Measurements from ENCODE around the gene TAGLN3.

TAGLN3 gene

GRCh38 chr3:111984636-111985298, 14.0 kb upstream of the TAGLN3 start:
- H4K20me1 ChIP-seq (ENCODE audit: low read depth, low read length), result no peaks in the 10 kb centered on the region
- H3K27me3 ChIP-seq (ENCODE audit: low read length), result no peaks in the 10 kb centered on the region
- no peak overlapping the region for H3K27ac ChIP-seq (ENCODE audit: low read depth, low read length)
- no peak overlapping the region for H3K9ac ChIP-seq (ENCODE audit: low read length)
- TF ChIP-seq CTCF (IDR thresholded peaks at IDR 0.05; ENCODE audit: insufficient read depth, low read length, poor library complexity, severe bottlenecking), result no peak
- no peak overlapping the region for H3K4me2 ChIP-seq (ENCODE audit: low read depth, low read length, poor library complexity, severe bottlenecking)
- no peak overlapping the region for H2AFZ ChIP-seq (ENCODE audit: low read depth, low read length, severe bottlenecking)
- peaks cover 16% of the 10 kb centered on the region for H3K36me3 ChIP-seq (ENCODE audit: low read length)
- H3K9me2 ChIP-seq (replicated peaks; ENCODE audit: insufficient read depth, low read length), result no peaks in the 10 kb centered on the region
- H3K9me3 ChIP-seq (ENCODE audit: insufficient read depth, low read length), result no peaks in the 10 kb centered on the region
- no peak overlapping the region for H3K4me3 ChIP-seq (ENCODE audit: insufficient read depth, low read length, poor library complexity, severe bottlenecking)
- peaks cover 40% of the 10 kb centered on the region for H3K79me2 ChIP-seq (ENCODE audit: insufficient read depth, low read length)
- H3F3A ChIP-seq (ENCODE audit: insufficient read depth), result peaks cover 11% of the 10 kb centered on the region; the same call in 1 of the 2 replicates

- Histone ChIP-seq H3K9me2 (replicated peaks; ENCODE audit: insufficient read depth, low read length) (no peaks in the 10 kb centered on the region), H3F3A (ENCODE audit: insufficient read depth) (peaks cover 10% of the 10 kb centered on the region; the same call in 1 of the 2 replicates), H3K9me3 (ENCODE audit: insufficient read depth, low read length) (no peaks in the 10 kb centered on the region), H3K4me2 (ENCODE audit: low read depth, low read length, poor library complexity, severe bottlenecking) (no peak overlapping the region), H3K27me3 (ENCODE audit: low read length) (no peaks in the 10 kb centered on the region), H2AFZ (ENCODE audit: low read depth, low read length, severe bottlenecking) (no peak overlapping the region), H3K9ac (ENCODE audit: low read length) (no peak overlapping the region), H3K27ac (ENCODE audit: low read depth, low read length) (no peak overlapping the region), H4K20me1 (ENCODE audit: low read depth, low read length) (no peaks in the 10 kb centered on the region), H3K79me2 (ENCODE audit: insufficient read depth, low read length) (peaks cover 20% of the 10 kb centered on the region; the same call in 1 of the 2 replicates), H3K36me3 (ENCODE audit: low read length) (peaks cover 31% of the 10 kb centered on the region), H3K4me3 (ENCODE audit: insufficient read depth, low read length, poor library complexity, severe bottlenecking) (no peak overlapping the region)
- TF ChIP-seq EZH2phosphoT487 (conservative IDR thresholded peaks at IDR 0.05; ENCODE audit: low read length) (no peak), CTCF (IDR thresholded peaks at IDR 0.05; ENCODE audit: insufficient read depth, low read length, poor library complexity, severe bottlenecking) (no peak)
These were observed 11.9 kb upstream of the TAGLN3 start for GRCh38 chr3:111986800-111987199.

- H3K27ac ChIP-seq (ENCODE audit: low read depth, low read length), result no peak overlapping the region
- H3K36me3 ChIP-seq (ENCODE audit: low read length), result peaks cover 27% of the 10 kb centered on the region
These were observed 9.6 kb upstream of the TAGLN3 start for GRCh38 chr3:111989061-111989678.

More at GRCh38 chr3:111989061-111989678, 9.6 kb upstream of the TAGLN3 start:
- no peak for TF ChIP-seq EZH2phosphoT487 (conservative IDR thresholded peaks at IDR 0.05; ENCODE audit: low read length)
- TF ChIP-seq CTCF (IDR thresholded peaks at IDR 0.05; ENCODE audit: insufficient read depth, low read length, poor library complexity, severe bottlenecking), result peak; percentile 79
- Histone ChIP-seq H3K4me3 (ENCODE audit: insufficient read depth, low read length, poor library complexity, severe bottlenecking) (no peak overlapping the region), H3K4me2 (ENCODE audit: low read depth, low read length, poor library complexity, severe bottlenecking) (no peak overlapping the region), H3F3A (ENCODE audit: insufficient read depth) (peaks cover 7% of the 10 kb centered on the region; the same call in 1 of the 2 replicates), H3K9me2 (replicated peaks; ENCODE audit: insufficient read depth, low read length) (no peaks in the 10 kb centered on the region), H3K9ac (ENCODE audit: low read length) (no peak overlapping the region), H2AFZ (ENCODE audit: low read depth, low read length, severe bottlenecking) (no peak overlapping the region), H3K79me2 (ENCODE audit: insufficient read depth, low read length) (no peaks in the 10 kb centered on the region; the same call in 1 of the 2 replicates), H3K27me3 (ENCODE audit: low read length) (no peaks in the 10 kb centered on the region), H3K9me3 (ENCODE audit: insufficient read depth, low read length) (no peaks in the 10 kb centered on the region), H4K20me1 (ENCODE audit: low read depth, low read length) (no peaks in the 10 kb centered on the region)

All from SU-DHL-6 (cell line).